Mesendoderm (in vitro differentiated cells): ENCODE measurements around the gene VIPR2.

ENCODE experiments used
- DNase-seq: peaks from one replicate; pipeline ENCODE4 v3.0.0; 2013
- H2AK5ac ChIP-seq: 2 replicates; pipeline ENCODE4 v1.6.1; 2013; ENCODE audit warnings: low read length, inconsistent platforms
- H2BK120ac ChIP-seq: 2 replicates; pipeline ENCODE4 v1.6.1; 2013; ENCODE audit warnings: low read depth, mild to moderate bottlenecking, low read length, moderate library complexity, mixed read lengths
- H2BK15ac ChIP-seq: replicated peaks from 2 replicates; pipeline ENCODE4 v1.6.1; 2013; ENCODE audit warnings: low read depth, mild to moderate bottlenecking, moderate library complexity
- H2BK5ac ChIP-seq: 2 replicates; pipeline ENCODE4 v1.6.1; 2013; ENCODE audit warnings: low read length, inconsistent platforms
- H3K18ac ChIP-seq: 2 replicates; pipeline ENCODE4 v1.6.1; 2013; ENCODE audit warnings: mild to moderate bottlenecking, low read length, mixed read lengths
- H3K23ac ChIP-seq: one replicate; pipeline ENCODE4 v1.6.1; 2013; ENCODE audit warnings: low read length
- H3K27ac ChIP-seq: 2 replicates; pipeline ENCODE4 v1.5.1; 2013; ENCODE audit warnings: low read depth, mild to moderate bottlenecking, inconsistent platforms, low read length, moderate library complexity
- H3K27me3 ChIP-seq: 2 replicates; pipeline ENCODE4 v1.6.1; 2013; ENCODE audit warnings: low read length, control low read depth, mild to moderate bottlenecking, inconsistent platforms; ENCODE audit not compliant: insufficient read depth, poor library complexity
- H3K36me3 ChIP-seq: 2 replicates; pipeline ENCODE4 v1.6.1; 2013; ENCODE audit warnings: low read length, inconsistent platforms; ENCODE audit not compliant: control insufficient read depth, insufficient read depth
- H3K4ac ChIP-seq: one replicate; pipeline ENCODE4 v1.6.1; 2013; ENCODE audit warnings: low read depth, mild to moderate bottlenecking, low read length, moderate library complexity
- H3K4me1 ChIP-seq: 2 replicates; pipeline ENCODE4 v1.6.1; 2013; ENCODE audit warnings: low read depth, low read length, inconsistent platforms; ENCODE audit not compliant: control insufficient read depth
- H3K4me2 ChIP-seq: 2 replicates; pipeline ENCODE4 v1.6.1; 2013; ENCODE audit warnings: low read length
- H3K4me3 ChIP-seq: 2 replicates; pipeline ENCODE4 v1.5.1; 2013; ENCODE audit warnings: mild to moderate bottlenecking, low read length
- H3K56ac ChIP-seq: one replicate; pipeline ENCODE4 v1.6.1; 2013; ENCODE audit warnings: low read length
- H3K79me1 ChIP-seq: 2 replicates; pipeline ENCODE4 v1.6.1; 2013; ENCODE audit warnings: low read length, inconsistent platforms
- H3K79me2 ChIP-seq: 2 replicates; pipeline ENCODE4 v1.6.1; 2013; ENCODE audit warnings: mild to moderate bottlenecking, low read length; ENCODE audit not compliant: control insufficient read depth, insufficient read depth
- H3K9ac ChIP-seq: 2 replicates; pipeline ENCODE4 v1.6.1; 2013; ENCODE audit warnings: low read length, inconsistent platforms
- H4K5ac ChIP-seq: one replicate; pipeline ENCODE4 v1.6.1; 2013; ENCODE audit warnings: low read length
- H4K8ac ChIP-seq: one replicate; pipeline ENCODE4 v1.6.1; 2013; ENCODE audit warnings: low read depth, mild to moderate bottlenecking, control low read depth, low read length, moderate library complexity
- whole genome bisulfite sequencing: extraction: QIAGEN DNeasy Blood & Tissue Kit; methylation state at CpG from one replicate; pipeline ENCODE4 v1.1.7; 2013; ENCODE audit warnings: low lambda C conversion rate, missing lambda C conversion rate; ENCODE audit not compliant: insufficient coverage; ENCODE audit errors: extremely low coverage; 5-methylcytosine and 5-hydroxymethylcytosine counted together

VIPR2 gene

DNA sequence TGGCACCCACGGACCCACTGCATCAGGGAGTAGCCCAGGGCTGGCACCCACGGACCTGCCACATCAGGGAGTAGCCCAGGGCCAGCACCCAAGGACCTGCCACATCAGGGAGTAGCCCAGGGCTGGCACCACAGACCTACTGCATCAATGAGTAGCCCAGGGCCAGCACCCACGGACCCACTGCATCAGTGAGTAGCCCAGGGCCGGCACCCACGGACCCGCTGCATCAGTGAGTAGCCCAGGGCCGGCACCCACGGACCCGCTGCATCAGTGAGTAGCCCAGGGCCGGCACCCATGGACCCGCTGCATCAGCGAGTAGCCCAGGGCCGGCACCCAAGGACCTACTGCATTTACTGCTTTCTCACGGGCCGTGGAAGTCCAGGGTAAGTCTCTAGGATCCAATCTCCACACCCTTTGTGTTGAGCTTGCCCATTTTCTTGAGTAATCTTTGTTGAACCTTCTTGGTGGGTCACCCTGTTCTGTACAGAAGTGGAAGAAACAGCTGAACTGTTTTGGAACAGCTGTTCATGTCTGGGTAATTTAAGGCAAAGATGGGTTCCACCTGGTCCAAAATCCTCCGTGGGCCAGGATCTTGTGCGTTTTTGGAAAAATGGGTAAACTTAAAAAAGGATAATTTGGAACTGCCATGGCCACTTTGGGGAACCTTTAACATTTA lies 69.0 kb downstream of the VIPR2 start:
- Histone ChIP-seq H2AK5ac (no peak overlapping the region), H3K79me2 (no peaks in the 10 kb centered on the region), H3K18ac (no peak overlapping the region), H3K4me2 (no peak overlapping the region), H3K79me1 (no peaks in the 10 kb centered on the region), H3K4me3 (no peak overlapping the region), H2BK120ac (no peak overlapping the region), H3K4me1 (no peaks in the 10 kb centered on the region), H2BK15ac (no peak overlapping the region), H3K4ac (no peak overlapping the region), H4K5ac (no peak overlapping the region), H3K23ac (no peak overlapping the region), H3K9ac (no peak overlapping the region), H3K36me3 (no peaks in the 10 kb centered on the region), H3K27me3 (no peaks in the 10 kb centered on the region), H3K56ac (no peak overlapping the region), H2BK5ac (no peak overlapping the region), H3K27ac (no peak overlapping the region), H4K8ac (no peak overlapping the region)
- no peak for DNase-seq
- no CpG with 5 or more reads among the region's 17 CpGs for WGBS

DNA sequence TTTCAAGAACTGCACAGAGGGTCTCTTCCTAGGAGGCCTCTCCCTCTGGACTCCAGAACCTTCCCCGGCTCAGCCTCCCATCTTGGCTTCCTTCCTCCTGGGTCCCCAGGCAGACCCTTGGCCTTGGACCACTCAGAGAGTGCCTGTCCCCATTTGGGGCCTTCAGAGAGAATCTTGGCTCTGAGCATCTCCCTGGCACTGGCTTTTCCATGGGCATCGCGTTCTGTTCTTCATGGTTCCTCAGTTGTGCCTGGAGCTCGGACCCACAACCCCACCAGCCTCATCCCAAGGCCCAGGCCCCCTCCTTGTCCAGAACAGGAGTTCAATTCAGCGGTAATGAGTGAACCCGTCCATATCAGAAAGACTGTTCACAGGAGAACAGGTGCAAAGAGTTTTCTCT lies 73.4 kb downstream of the VIPR2 start:
- Histone ChIP-seq H4K8ac (no peak overlapping the region), H2AK5ac (no peak overlapping the region), H3K4ac (no peak overlapping the region), H3K79me1 (no peaks in the 10 kb centered on the region), H3K4me1 (no peaks in the 10 kb centered on the region), H3K27me3 (no peaks in the 10 kb centered on the region), H2BK5ac (no peak overlapping the region), H3K9ac (no peak overlapping the region), H3K36me3 (no peaks in the 10 kb centered on the region), H3K27ac (no peak overlapping the region), H2BK15ac (no peak overlapping the region), H3K4me2 (no peak overlapping the region), H2BK120ac (no peak overlapping the region), H3K18ac (no peak overlapping the region), H3K56ac (no peak overlapping the region), H3K4me3 (no peak overlapping the region), H3K79me2 (no peaks in the 10 kb centered on the region), H4K5ac (no peak overlapping the region), H3K23ac (no peak overlapping the region)
- DNase-seq = no peak
- no CpG with 5 or more reads among the region's 6 CpGs for WGBS

DNA sequence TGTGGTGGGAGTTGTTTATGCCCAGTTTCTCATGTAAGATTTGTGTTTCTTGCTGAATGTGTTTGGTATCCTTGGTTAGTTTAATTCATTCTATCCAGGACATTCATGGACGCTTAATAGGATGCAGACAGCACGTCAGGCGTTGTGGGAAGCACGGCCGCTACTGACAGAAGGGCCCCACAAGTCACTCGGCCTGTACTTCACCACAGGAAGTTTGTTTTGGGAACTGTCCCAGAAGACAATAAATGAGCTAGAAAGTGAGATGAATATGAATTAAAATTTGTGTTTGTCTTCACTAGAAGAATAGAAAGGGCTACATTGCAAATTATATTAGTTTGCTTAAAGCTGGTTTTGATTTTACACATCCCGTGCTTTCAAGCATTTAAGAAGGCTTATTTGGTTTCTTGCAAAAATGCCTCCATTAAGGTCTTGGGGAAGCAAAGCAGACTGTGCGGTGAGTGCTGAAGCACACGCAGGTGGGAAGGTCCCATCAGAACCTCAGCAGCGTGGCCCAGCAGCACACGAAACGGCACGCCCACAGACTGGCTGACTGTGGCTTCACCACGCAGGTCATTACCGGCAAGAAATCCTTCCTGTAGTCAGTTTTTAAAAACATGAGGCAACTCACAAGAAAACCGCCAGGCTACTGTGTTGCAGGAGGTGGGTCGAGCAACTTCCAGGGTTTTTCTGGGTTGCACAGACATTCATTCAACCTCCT lies 74.1 kb downstream of the VIPR2 start:
- Histone ChIP-seq H3K4me1 (no peaks in the 10 kb centered on the region), H3K79me2 (no peaks in the 10 kb centered on the region), H2BK15ac (no peak overlapping the region), H2AK5ac (no peak overlapping the region), H3K4me3 (no peak overlapping the region), H3K56ac (no peak overlapping the region), H3K9ac (no peak overlapping the region), H2BK5ac (no peak overlapping the region), H3K18ac (no peak overlapping the region), H3K27ac (no peak overlapping the region), H4K5ac (no peak overlapping the region), H2BK120ac (no peak overlapping the region), H3K79me1 (no peaks in the 10 kb centered on the region), H3K4me2 (no peak overlapping the region), H3K4ac (no peak overlapping the region), H3K27me3 (no peaks in the 10 kb centered on the region), H4K8ac (no peak overlapping the region), H3K36me3 (no peaks in the 10 kb centered on the region), H3K23ac (no peak overlapping the region)
- WGBS = no CpG with 5 or more reads among the region's 17 CpGs
- DNase-seq = no peak

DNA sequence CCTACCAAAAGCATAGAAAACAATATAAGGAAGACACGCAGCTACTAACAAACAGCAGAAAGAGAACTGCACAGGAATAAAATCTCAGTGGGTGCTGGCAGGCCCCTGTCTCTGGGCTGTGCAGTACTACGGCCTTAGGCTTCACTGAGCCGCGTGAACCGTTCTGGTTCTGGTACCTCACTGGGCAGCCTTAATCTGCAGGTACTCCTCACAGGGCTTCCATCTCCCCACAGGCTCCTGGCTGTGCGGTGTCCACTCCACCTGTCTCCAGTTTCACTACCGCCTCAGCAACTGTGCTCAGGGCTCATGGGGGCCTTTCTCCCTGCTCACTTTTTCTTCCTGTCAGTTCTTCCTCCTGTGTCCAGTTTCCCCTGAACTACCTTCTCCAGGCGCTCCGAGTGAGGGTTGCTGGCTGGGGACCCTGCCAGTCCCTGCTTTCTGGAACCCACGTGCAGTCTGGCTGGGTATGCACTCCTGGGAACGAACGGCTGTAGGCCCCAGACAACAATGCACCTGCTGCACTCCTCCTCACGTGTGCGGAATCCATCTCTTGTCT lies 75.7 kb downstream of the VIPR2 start:
- H2BK120ac ChIP-seq = no peak overlapping the region
- H3K23ac ChIP-seq = no peak overlapping the region
- H2BK15ac ChIP-seq = no peak overlapping the region
- no peak overlapping the region for H3K4me2 ChIP-seq
- no peaks in the 10 kb centered on the region for H3K79me1 ChIP-seq
- H2AK5ac ChIP-seq = no peak overlapping the region
- no peak overlapping the region for H3K4ac ChIP-seq
- H3K18ac ChIP-seq = no peak overlapping the region
- no peak overlapping the region for H4K5ac ChIP-seq
- H3K4me1 ChIP-seq = no peaks in the 10 kb centered on the region
- H3K4me3 ChIP-seq = no peak overlapping the region
- no peaks in the 10 kb centered on the region for H3K79me2 ChIP-seq
- no peaks in the 10 kb centered on the region for H3K36me3 ChIP-seq
- no CpG with 5 or more reads among the region's 14 CpGs for WGBS
- no peak overlapping the region for H3K56ac ChIP-seq
- no peak overlapping the region for H4K8ac ChIP-seq
- DNase-seq = no peak
- no peak overlapping the region for H3K9ac ChIP-seq
- H2BK5ac ChIP-seq = no peak overlapping the region
- no peak overlapping the region for H3K27ac ChIP-seq
- H3K27me3 ChIP-seq = no peaks in the 10 kb centered on the region

DNA sequence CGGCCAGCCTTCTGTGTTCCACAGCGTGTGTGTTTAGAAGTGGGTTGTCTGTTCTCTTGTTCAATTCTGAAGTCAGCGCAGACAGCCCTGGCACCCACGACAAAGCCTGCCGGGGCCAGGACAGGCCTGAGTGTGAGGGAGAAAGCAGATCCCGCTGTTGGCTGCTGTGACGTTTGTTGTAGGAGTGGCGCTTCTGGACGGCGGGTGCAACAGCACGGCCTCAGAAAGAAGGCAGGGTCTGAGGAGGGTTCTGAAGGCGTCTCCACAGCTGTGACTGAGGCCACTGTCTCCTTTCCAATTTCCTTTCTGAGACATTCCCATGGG lies 76.2 kb downstream of the VIPR2 start:
- H3K27me3 ChIP-seq = no peaks in the 10 kb centered on the region
- H4K5ac ChIP-seq = no peak overlapping the region
- H3K18ac ChIP-seq = no peak overlapping the region
- no peaks in the 10 kb centered on the region for H3K36me3 ChIP-seq
- WGBS = no CpG with 5 or more reads among the region's 12 CpGs
- DNase-seq = no peak
- no peak overlapping the region for H3K27ac ChIP-seq
- H2BK15ac ChIP-seq = no peak overlapping the region
- no peak overlapping the region for H3K4ac ChIP-seq
- no peak overlapping the region for H4K8ac ChIP-seq
- H3K79me2 ChIP-seq = no peaks in the 10 kb centered on the region
- H2BK5ac ChIP-seq = no peak overlapping the region
- no peak overlapping the region for H3K9ac ChIP-seq
- H3K4me1 ChIP-seq = no peaks in the 10 kb centered on the region
- no peak overlapping the region for H3K4me3 ChIP-seq
- no peak overlapping the region for H2AK5ac ChIP-seq
- H3K23ac ChIP-seq = no peak overlapping the region
- H2BK120ac ChIP-seq = no peak overlapping the region
- H3K56ac ChIP-seq = no peak overlapping the region
- H3K79me1 ChIP-seq = no peaks in the 10 kb centered on the region
- no peak overlapping the region for H3K4me2 ChIP-seq
